Putamen (tissue), 1 donor: ENCODE measurements around the gene SH3PXD2A.
"Not testable (repeated sequence)": the region's sequence is repeated elsewhere in the genome, so short reads cannot be mapped to it uniquely, and the experiment has no call there.

Source experiments
- DNase-seq: peaks from one replicate; pipeline ENCODE4 v3.0.0-alpha.2; 2016; ENCODE audit warnings: low spot score

The SH3PXD2A gene

DNA sequence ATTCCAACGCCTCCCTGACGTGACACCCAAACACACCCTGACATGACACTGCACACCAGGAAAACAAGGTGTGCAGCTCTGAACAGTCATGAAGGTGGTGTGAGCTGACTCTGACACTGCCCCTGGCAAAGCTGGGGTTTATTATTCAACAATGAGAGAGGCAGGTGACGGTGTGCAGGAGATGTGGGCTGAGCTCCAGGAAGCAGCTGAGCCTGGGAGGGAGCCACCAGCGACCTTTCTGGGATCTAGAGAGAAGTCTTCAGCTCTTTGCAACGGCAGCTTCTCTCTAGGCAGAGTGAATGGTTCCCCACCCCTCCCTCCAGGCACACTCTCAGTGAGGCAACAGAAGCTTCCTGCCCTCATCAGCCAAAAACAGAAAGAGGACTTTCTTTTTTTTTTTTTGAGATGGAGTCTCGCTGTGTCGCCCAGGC, 65.6 kb downstream of the SH3PXD2A start:
- no peak for DNase-seq

DNA sequence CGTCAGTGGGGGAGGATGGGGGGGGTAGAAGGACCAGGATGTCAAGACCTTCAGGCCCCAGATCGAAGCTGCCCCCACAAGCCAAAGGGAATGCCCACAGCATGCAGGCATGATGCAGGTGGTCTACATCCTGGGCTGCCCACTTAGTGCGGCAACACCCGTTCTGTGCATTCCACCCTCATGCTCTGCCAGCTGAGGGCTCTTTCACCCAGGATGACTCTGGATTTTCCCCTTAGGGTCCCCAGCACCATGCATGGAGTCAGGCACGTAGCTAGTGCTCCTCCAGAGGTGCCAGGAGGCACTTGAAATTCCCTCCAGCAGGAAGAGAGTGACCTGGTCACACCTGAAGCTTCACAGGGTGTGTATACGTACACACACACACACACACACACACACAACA, 66.2 kb downstream of the SH3PXD2A start:
- DNase-seq: no peak

DNA sequence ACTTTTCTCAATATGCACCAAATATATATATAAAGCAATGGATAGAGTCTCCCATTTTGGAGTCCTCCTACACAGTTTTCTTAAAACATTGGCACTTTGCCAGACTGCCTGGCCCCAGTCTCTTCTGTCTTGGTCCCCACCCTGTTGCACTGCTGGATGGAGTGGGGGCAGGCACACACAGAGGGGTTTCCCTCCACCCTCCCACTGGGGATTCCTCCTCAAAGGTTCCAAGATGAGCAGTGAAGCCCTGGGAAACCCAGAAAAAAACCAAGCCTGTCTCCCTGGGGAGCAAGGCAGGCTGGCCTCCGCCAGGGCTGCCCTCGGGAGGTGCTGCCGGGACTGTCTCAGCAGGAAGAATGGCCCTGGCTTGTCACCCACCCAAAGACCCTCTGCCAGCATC, 68.0 kb downstream of the SH3PXD2A start:
- no peak for DNase-seq

DNA sequence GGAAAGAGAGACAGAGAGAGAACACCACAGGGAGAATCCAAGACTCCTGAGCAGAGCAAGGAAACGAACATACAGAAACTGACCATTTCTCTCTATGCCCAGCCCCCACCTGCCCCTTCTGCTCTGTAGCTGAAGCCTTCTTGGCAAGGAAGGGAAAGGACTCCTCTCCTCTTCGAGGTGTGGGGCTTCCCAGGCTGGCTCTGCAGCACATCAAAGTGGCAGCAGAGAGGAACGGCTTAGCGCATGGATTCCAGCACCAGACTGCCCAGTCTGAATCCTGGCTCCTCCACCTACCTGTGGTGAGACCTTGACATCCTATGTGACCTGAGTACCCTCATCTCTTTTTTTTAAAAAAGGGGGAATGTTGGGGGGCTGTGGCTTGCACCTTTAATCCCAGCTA, 69.4 kb downstream of the SH3PXD2A start:
- DNase-seq: no peak

DNA sequence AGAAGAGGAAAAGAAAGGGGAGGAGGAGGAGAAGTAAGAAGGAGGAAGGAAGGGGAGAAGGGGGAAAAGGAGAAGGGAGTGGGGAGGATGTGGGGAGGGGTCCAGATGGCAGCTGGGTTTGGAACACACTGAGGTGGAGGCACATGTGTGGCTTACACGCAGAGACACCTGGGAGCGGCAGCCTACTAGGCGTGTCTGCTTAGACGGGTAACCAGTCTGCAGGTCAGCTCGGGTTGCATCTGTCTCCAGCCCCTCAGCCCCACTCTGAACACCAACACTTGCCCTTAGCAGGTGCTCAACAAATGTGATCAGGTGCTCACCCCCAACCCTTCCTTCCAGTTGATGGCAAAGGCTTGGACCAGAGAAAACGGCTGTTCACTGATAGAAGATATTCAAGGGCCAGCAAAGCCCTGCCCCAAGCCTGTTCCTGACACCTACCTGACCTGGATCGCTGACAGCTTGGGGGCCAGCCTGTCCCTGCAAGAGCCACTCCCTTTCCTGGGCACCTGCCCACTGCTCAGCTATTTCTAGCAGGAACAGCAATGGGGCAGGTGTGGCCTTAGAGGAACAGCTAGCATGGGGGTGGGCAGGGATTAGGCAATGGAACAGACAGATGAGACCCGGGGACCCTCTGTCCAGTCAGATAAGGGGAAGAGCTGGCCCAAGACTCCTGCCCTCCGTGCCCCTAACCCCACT, 70.5 kb downstream of the SH3PXD2A start:
- DNase-seq: no peak

DNA sequence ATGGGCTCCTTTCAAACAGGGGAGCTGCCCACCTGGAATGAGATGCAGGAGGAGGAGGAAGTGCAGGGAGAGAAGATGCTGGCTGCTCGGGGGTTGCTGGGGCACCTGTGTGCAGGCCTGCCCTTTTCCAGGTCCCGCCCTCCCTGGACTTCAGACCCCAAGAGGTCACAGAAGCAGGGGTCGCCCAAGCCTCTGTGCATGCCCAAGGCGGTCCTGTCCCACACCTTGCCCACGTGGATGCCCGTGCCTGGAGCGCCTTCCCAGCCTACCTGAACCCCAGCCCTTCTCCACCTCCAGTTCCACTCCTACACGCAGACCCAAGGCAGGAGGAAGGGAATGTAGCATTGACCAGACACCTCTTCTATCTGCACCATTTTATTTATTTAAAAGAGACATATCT, 71.3 kb downstream of the SH3PXD2A start:
- no peak for DNase-seq

DNA sequence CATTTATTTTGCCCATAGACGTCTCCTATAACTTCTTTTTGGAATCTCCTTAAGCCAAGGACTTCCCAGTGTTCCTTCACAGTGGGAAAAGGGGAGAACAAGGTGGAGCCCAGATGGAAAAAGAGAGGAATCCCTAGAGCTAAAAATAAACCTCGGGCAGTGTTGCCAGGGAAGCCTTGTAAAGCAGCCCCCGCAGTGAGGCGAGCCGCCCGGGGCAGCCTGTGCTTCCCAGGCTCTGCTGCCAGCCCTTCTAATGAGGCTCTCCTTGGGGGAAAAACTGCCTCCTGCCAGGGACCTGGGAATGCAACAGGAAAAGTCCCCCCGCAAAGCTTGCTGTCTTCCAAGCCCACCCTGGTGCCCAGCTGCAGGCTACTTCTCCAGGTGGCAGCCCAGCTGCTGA, 71.7 kb downstream of the SH3PXD2A start:
- DNase-seq: no peak

DNA sequence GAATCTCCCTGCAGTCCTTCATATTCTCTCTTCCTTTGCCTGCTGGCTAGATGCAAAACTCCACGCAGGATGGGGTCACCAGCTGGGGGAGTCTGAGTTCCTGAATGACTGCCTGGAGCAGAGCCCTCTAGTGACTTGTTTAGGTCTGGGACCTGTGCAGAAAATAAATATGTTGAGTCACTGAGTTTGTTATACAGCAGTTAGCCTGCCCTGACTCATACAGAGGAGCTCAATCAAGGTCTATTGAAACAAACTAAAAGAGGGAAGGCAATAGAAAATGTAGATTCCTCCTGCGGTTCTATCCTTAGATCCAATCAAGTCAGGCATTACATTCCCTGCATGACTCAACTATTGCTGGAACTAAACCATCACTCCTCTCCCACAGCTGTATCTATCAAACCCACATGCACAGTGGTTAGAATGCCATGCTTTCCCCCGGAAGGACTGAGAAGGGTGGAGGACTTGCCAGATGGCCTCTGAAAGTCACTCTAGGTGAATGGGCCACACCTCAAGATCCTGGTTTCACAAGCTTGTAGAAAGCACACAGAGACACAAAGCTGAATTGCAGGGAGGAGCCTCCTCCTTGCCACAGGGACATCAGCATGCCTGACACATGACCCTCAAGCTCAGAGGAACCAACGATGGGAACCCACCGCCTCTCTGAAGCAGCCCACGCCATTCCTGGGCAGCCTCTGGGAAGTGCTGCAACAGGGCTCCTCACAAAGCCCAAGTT, 73.9 kb downstream of the SH3PXD2A start:
- DNase-seq: no peak

DNA sequence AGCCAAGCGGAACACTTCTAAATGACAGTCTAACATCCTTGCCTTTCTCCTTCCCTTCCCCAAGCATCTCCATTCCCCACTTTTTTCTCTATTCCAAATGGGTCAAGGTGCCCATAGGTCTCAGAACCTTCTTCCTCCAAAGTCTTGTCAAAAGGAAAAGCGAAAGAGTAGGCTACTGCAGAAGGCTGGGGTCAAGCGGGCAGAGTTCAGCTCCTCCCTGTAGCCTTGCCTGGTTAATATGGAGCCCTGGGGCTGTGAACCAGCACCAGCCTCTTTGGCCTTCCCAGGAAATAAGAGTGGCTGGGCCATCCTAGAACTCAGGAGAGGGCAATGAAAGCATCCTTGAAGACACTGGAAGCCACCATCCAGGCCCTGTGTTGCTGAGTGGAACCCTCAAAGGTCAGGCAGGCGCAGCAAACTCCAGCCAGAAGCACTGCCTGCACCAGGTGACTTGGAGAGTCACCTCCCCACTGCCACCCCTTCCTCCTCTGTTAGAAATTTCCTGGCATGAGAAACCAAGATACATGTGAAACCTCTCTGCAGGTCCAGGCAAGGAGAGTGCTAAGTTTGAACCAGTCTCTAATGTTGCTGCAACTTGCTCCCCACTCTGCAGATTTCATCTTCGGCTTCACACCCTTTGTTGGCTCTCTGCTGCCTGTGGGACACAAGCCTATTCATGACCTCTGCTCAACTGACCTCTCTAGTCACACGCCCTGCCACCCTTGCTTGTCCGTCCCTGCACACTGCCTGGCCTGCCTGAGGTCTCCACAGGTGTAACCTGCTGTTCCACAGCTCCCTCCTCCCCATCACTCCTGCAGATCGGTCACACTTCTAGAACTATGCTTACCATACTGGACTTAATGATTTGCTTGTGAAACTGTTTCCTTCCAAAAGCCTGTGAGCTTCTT, 74.9 kb downstream of the SH3PXD2A start:
- DNase-seq: no peak

DNA sequence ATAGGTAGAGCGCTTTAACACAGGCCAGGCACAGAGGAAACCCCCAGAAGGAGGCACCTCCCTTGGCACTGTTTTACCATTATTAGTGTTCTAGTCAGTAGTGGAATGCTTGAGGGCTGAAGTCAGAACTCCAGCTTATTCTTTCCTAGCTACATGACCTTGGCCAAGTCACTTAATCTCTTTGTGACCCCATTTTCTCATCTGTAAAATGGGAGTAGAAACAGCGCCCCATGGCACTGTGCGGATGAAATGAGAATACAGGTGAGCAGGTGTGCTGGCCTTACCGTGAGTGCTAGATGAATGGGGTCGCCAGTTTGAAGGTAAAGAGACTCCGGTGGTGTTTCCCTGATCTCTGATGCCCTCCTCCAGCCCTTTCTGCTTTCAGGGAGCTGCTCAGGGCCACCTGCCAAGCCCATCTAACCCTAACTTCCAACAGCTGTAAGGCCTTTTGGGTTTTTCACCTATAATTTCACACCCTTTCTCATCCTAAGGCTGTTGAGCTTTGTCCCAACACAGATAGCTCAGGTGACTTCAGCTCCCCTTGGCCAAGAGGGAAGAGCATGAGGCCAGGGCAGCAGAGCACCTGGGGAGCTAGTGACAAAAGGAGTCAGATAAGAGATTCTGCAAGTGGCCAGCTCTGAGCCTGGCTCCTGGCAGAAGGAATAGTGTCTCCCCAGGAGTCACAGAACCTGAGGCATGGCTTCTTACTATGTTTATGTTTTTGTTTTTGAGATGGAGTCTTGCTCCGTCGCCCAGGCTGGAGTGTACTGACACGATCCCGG, 76.8 kb downstream of the SH3PXD2A start:
- no peak for DNase-seq

DNA sequence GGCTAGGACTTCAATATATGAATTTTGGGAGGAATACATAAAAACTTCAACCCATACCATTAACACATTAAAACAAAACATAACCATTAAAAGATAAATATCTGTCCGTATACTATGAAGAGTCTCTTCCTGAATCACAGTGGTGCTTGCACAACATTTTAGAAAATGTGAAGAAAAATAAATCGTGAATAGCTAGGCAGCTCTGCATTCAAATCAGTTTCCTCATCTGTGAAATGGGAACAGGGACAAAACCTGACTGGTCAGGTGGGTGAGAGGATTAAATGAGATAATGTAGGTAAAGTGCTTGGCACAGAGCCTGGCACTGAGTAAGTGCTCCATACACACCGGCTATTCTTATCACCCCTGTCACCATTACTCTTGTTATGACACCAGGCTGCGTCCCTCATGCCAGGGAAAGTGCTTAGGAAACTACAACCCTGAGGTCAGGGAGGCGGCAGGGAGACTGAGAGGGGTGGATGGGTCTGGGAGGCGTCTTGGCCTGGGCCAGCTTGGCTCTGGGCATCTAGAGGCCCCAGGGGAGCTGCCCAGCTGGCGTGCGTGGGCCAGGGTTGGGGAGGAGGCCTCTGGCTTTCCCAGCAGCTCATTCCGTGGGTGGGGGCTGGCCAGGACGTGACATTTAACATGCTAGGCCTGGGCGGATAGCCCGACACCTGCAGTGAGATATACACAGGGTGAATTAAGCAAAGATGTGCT, 78.3 kb downstream of the SH3PXD2A start:
- DNase-seq: no peak

DNA sequence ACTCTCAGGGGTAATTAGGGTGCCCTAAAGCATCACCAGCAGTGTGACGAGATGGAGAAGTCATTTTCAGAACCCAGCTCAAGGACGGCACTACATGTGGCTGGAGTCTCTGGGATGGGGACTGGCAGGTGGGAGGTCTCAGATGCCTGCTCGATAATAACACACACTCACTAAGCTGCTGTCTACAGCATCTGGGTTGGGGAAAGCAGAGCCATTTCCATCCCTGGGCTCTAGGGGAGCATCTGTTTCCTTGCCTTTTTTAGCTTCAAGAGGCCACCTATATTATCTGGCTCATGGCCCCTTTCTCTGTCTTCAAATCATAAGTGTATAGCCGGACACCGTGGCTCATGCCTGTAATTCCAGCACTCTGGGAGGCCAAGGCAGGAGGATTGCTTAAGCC, 79.6 kb downstream of the SH3PXD2A start:
- no peak for DNase-seq

DNA sequence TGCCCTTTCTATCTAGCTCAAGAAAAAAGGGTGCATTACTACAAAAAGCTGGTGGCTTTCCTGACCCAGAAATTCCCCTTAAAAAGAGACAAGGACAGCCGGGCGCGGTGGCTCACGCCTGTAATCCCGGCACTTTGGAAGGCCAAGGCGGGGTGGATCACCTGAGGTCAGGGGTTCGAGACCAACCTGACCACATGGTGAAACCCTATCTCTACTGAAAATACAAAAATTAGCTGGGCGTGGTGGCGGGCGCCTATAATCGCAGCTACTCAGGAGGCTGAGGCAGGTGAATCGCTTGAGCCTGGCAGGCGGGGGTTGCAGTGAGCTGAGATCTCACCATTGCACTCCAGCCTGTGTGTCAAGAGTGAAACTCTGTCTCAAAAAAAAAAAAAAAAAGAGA, 82.5 kb downstream of the SH3PXD2A start:
- DNase-seq: not testable (repeated sequence)

DNA sequence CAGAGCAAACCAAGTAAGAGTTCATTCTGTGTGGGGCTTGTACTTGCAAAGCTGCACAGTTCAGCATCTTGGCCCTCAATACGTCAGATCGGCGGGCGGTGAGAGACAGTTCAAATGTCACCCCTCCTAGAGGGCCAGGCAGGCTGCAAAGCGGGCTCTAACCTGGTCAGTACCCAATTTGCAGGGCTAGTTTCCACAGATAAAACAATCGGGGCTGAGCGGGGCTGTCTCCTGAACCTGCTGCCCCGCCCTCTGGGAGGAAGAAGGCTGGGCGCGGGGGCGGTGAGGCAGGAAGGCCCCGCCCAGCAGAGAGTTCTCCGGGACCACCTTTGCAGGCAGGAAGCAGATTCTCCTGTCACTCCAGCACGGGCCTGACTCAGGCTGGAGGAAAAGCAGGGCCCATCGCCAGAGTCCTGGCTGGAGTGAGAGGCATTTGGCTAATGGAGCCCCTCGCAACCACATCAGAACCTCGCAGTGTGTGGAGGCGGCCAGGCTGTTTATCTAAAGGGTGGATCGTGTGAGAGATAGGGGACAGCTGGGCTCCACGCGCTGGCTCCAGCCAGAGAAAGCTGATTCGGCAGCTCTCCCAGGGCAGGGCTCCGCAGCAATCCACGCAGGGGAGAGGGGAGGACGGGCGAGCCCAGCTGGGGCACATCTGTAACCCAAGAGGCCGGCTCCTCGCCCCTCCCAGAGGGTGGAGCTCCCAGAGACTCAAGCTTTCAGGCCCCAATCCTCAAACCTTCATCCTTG, 83.1 kb downstream of the SH3PXD2A start:
- DNase-seq: peak; percentile 55

DNA sequence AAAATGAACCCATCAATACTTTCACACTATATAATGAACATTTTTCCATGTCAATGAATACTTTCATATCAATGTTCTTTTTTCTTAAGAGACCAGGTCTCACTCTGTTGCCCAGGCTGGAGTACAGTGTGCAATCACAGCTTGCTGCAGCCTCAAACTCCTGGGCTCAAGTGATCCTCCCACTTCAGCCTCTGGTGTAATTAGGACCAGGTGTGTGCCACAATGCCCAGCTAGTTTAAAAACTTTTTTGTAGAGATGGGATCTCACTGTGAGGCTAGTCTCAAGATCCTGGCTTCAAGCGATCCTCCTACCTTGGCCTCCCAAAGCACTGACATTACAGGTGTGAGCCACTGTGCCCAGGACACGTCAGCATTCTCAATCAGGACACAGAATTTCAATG, 85.2 kb downstream of the SH3PXD2A start:
- no peak for DNase-seq

DNA sequence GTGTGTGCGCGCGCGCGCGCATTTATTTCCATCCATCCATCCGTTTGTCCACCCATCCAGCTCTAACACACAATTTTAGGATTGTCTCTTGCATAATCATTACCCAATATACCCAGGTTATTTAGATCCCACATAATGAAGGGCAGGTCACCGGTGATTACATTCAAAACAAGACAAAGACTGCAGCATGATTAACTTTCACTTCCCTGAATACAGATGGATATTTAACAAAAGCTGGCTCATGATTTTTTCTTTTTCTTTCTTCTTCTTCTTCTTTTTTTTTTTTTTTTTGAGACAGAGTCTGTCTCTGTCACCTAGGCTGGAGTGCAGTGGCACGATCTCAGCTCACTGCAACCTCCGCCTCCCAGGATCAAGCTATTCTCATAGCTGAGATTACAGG, 86.2 kb downstream of the SH3PXD2A start:
- DNase-seq: no peak

DNA sequence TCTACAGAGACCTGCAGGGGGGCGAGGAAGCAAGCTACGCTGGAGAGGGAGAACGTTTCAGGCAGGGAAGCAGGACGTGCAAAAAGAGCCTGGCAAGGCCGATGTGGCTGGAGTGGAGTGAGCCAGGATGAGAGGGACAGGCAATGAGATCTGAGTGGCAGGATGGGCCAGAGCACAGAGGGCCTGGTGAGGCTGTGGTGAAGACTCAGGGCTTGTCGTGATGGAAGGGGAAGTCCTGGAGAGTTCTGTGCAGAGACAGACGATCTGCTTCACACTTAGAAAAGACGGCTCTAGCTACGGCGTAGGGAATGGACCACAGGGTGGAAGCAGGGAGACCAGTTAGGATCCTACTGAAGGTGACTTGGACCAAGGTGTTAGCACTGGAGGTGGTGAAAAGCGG, 87.0 kb downstream of the SH3PXD2A start:
- no peak for DNase-seq

DNA sequence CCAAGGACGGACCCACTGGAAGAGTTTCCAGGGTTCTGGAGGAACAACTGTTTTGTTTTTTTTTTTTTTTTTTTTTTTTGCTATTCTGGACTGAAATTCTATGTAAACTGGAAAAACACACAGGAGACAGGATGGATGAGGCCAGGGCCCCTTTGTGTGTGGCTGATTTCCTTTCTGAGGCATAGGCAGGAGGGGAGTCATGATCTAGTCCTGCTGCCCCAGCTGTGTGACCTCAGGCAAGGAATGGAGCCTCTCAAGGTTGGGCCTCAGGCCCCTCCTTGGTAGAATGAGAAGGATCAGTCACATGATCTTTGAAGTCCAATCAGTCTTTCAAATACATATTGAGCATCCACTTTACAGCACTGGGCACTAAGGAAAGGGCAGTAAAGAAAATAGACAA, 87.6 kb downstream of the SH3PXD2A start:
- DNase-seq: no peak

DNA sequence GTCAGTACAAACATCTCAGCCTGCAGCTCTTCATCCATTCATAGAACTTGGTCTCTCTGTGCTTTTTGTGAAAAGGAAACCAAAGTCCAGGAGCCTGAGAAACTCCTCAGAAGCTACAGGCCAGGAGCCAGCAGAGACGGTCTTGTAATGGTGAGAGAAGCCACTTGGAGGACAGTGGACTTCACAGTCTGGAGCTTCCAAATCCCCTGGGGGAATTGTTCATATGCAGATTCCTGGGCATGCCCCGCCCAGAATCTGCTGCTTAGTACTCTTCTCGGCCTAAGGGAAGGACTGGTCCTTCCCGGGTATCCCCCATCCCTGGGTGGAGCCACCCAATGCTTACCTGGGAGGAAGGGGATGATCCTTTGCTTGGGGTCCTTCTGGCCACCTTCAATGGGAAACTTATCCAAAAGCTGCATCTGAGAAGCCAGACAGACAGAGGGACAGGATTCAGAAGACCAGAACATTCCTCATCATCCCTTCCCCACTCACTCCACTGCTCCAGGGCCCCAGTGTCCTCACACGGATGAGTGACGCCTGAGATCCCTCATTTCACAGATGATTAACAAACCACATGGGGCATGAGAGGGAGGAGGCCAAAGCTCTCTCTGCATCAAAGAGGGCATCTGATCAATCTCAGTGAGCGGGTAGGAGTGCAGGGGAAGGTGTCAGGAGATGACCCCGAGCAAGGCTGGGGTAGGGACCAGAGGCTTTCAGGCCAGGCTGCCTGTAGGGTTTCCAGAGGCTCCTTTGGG, 88.4 kb downstream of the SH3PXD2A start:
- DNase-seq: no peak

DNA sequence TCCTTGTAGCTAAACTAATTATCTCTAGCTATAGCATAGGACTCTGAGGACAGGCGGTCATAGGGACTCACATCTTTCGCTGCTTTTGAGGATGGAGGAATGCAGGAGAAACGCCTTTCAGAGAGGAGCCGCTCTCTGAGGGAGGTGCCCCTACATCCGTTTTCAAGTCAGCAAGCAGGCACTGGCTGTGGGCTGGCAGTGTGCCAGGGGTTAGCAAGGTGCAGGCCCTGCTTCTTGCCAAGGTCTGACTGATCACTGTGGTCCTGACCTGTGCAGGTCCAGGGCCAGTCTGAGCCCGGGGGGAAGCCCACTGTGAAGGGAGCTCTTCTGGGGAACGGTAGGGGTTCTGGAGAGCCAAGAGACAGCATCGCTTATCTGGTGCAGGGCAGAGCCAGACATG, 89.4 kb downstream of the SH3PXD2A start:
- DNase-seq: no peak
